ENCODE data around the gene FAF2. TPM values are rescaled to one million over a fixed set of nuclear protein-coding genes. Genes with fewer than 3 reads are reported as not detected.

FAF2 gene
- total RNA-seq, 2 donors from 2014 or later = 32.6 to 39.1 TPM

GRCh38 chr5:176524987-176525386 is 76.8 kb downstream of the FAF2 start:
- DNase-seq (no peak), ATAC-seq (no peak)
- intact Hi-C loops (cut with DNase I, micrococcal nuclease) = no loop called here

GRCh38 chr5:176525677-176526076 is 77.5 kb downstream of the FAF2 start:
- DNase-seq = no peak
- intact Hi-C loops (cut with DNase I, micrococcal nuclease) = no loop called here
- no peak for ATAC-seq

- DNase-seq (no peak), ATAC-seq (no peak)
- intact Hi-C loops (cut with DNase I, micrococcal nuclease) = no loop called here
Measured at GRCh38 chr5:176526462-176526861, 78.3 kb downstream of the FAF2 start.

GRCh38 chr5:176527246-176528222 is 79.3 kb downstream of the FAF2 start:
- DNase-seq (no peak), ATAC-seq (no peak)
- intact Hi-C loops (cut with DNase I, micrococcal nuclease) = no loop called here

GRCh38 chr5:176528301-176528700 is 80.1 kb downstream of the FAF2 start:
- ATAC-seq (no peak), DNase-seq (no peak)
- intact Hi-C loops (cut with DNase I, micrococcal nuclease) = no loop called here

- intact Hi-C loops (cut with DNase I, micrococcal nuclease) = no loop called here
- no peak for DNase-seq
Measured at GRCh38 chr5:176528761-176529115, 80.6 kb downstream of the FAF2 start.

GRCh38 chr5:176529116-176529740 is 81.0 kb downstream of the FAF2 start:
- DNase-seq (no peak), ATAC-seq (no peak)
- intact Hi-C loops (cut with DNase I, micrococcal nuclease) = no loop called here

More at GRCh38 chr5:176528761-176529115, 80.6 kb downstream of the FAF2 start:
- no peak for ATAC-seq

DNA sequence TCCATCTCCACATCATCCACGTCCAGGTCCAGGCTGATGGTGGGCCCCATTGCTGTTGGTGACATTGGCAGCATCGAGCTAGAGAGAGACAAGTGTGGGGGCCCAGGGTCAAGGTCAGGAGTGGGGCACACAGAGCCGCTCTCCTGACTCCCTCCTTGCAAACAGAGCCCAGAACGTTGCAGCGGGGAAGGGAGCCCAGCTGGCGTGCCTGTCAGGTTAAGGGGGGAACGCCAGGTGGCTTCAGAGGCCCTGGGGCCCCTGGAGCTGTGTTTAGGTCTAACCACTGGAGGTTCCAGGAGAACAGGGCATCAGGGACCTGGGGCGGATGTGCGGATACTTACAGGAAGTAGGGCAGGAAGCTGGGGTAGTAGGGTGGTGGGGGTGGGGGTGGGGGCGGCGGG is 81.6 kb downstream of the FAF2 start:
- intact Hi-C loops (cut with DNase I, micrococcal nuclease) = no loop called here
- no peak for ATAC-seq

DNA sequence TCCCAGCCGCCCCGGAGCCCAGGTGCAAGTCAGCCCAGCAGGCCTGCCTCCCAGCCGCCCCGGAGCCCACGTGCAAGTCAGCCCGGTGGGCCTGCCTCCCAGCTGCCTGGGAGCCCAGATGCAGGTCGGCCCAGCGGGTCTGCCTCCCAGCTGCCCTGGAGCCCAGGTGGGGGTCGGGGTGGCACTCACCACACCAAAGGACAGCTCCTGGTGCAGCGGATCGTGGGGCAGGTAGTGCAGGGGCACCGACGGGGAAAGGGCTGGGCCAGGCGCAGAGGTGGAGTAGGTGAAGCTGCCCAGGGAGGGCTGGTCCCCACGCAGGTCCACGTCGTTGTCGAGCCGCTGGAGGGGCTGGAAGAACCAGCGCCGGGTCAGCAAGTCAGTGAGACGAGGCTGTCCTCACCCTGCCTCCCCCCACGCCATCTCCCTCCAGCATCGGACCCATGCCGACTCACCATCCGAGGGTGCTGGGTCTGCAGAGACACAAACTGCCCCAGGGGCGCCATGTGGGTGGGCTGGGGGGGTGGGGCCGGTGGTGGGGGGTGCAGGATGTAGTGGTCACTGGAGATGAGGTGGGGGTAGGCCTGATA is 82.3 kb downstream of the FAF2 start:
- ATAC-seq (no peak), DNase-seq (no peak)
- intact Hi-C loops (cut with DNase I, micrococcal nuclease) = no loop called here

More for the DNA sequence above, 81.6 kb downstream of the FAF2 start:
- DNase-seq = peak in 1 of 2 donors; percentile 35

GRCh38 chr5:176530983-176531901 is 83.1 kb downstream of the FAF2 start:
- intact Hi-C loops (cut with DNase I, micrococcal nuclease) = no loop called here
- ATAC-seq (no peak), DNase-seq (no peak)

GRCh38 chr5:176531902-176532493 is 83.8 kb downstream of the FAF2 start:
- DNase-seq (no peak), ATAC-seq (no peak)
- intact Hi-C loops (cut with DNase I, micrococcal nuclease) = no loop called here

- ATAC-seq (no peak), DNase-seq (no peak)
- intact Hi-C loops (cut with DNase I, micrococcal nuclease) = no loop called here
Measured at GRCh38 chr5:176532795-176533194, 84.6 kb downstream of the FAF2 start.

- intact Hi-C loops (cut with DNase I, micrococcal nuclease) = no loop called here
- ATAC-seq = no peak
- DNase-seq = peak in 1 of 2 donors; percentile 57
Measured at GRCh38 chr5:176533390-176533789, 85.2 kb downstream of the FAF2 start.

GRCh38 chr5:176533894-176534611 is 85.9 kb downstream of the FAF2 start:
- intact Hi-C loops (cut with DNase I, micrococcal nuclease) = no loop called here
- peak in 1 of 2 donors; percentile 49 for DNase-seq
- ATAC-seq = no peak

DNA sequence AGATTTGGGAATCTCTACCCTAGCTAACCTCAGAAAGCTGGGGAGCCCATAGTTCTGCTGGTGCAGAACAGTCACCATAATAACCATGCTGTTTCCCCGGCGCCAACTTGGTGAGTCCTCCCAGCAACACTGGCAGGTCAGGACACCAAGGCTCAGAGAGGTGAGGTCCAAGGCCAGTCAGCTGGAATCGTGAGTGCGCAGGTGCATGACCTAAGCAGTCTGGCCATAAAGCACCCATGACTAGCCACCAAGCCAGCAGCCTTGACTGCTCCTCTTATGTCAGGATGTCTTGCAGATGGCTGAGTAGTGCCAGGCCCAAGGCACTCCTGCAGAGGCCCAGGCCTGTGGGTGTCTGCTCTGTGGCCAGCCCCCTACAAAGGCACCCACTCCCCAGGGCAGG is 86.5 kb downstream of the FAF2 start:
- intact Hi-C loops (cut with DNase I, micrococcal nuclease) = no loop called here
- DNase-seq = peak; percentile 45 to 66
- ATAC-seq = no peak

GRCh38 chr5:176535101-176535663 is 87.0 kb downstream of the FAF2 start:
- ATAC-seq = peak; percentile 47
- intact Hi-C loops (cut with DNase I, micrococcal nuclease) = no loop called here
- peak; percentile 64 to 84 for DNase-seq

- intact Hi-C loops (cut with DNase I, micrococcal nuclease) = no loop called here
- DNase-seq (peak in 1 of 2 donors; percentile 39), ATAC-seq (peak; percentile 0)
Measured at GRCh38 chr5:176535664-176536131, 87.5 kb downstream of the FAF2 start.
